HEK293 (cell line): ENCODE data around the gene TMCC2.

Experiments
- CTCF ChIA-PET: fragments of 350-600 bp; formaldehyde crosslinking; extraction: SDS; loops from one replicate; lab custom pipeline; 2021; ENCODE audit warnings: antibody characterized with exemption; lab: Yijun Ruan, JAX
- POLR2A ChIA-PET: fragments of 300-600 bp; formaldehyde crosslinking; extraction: SDS; loops from one replicate; lab custom pipeline; 2020; ENCODE audit warnings: antibody characterized with exemption, inconsistent platforms; lab: Yijun Ruan, JAX
- H3K27ac ChIP-seq: fragments of 200-500 bp; sonication (Bioruptor generic); 2 replicates; pipeline ENCODE4 v1.5.1; 2014; ENCODE audit warnings: low read depth, low read length, control low read depth, inconsistent platforms; ENCODE audit errors: extremely low read depth
- H3K36me3 ChIP-seq, 2 experiments: fragments of 200-500 bp in 1 of 2; sonication (Bioruptor generic) in 1 of 2; 1 replicate in 1 of 2; 2 replicates in 1 of 2; pipeline ENCODE4 v1.5.1; 2014 to 2017; ENCODE audit warnings: inconsistent platforms in 2 of 2, low read length in 2 of 2; ENCODE audit not compliant: control insufficient read depth in 2 of 2, insufficient read depth in 1 of 2
- H3K4me1 ChIP-seq: fragments of 200-500 bp; sonication (Bioruptor generic); 2 replicates; pipeline ENCODE4 v1.5.1; 2014; ENCODE audit warnings: mild to moderate bottlenecking, low read length, inconsistent platforms; ENCODE audit not compliant: control insufficient read depth, insufficient read depth
- H3K4me3 ChIP-seq: 2 replicates; pipeline ENCODE4 v1.5.1; 2011; ENCODE audit warnings: low read depth, mild to moderate bottlenecking, control low read depth, low read length, moderate library complexity
- H3K9me3 ChIP-seq: fragments of 200-500 bp; sonication (Bioruptor generic); 2 replicates; pipeline ENCODE4 v1.5.1; 2014; ENCODE audit warnings: low read depth, low read length, inconsistent platforms; ENCODE audit not compliant: control insufficient read depth, insufficient read depth
- ATF2 ChIP-seq: fragments of 450-650 bp; formaldehyde crosslinking; IDR thresholded peaks from 2 replicates; pipeline ENCODE4 v1.5.1; 2016; ENCODE audit warnings: missing biosample characterization, missing genetic modification characterization, low read depth
- FEZF1 ChIP-seq: fragments of 450-650 bp; formaldehyde crosslinking; IDR thresholded peaks from 2 replicates; pipeline ENCODE4 v1.5.1; 2016; ENCODE audit warnings: missing biosample characterization, missing genetic modification characterization
- KLF1 ChIP-seq: fragments of 450-650 bp; formaldehyde crosslinking; IDR thresholded peaks from 2 replicates; pipeline ENCODE4 v1.5.1; 2016; ENCODE audit warnings: missing biosample characterization, missing genetic modification characterization
- WT1 ChIP-seq: fragments of 450-650 bp; formaldehyde crosslinking; IDR thresholded peaks from 2 replicates; pipeline ENCODE4 v1.5.1; 2016; ENCODE audit warnings: missing biosample characterization, missing genetic modification characterization
- ZFP3 ChIP-seq: fragments of 450-650 bp; formaldehyde crosslinking; IDR thresholded peaks from 2 replicates; pipeline ENCODE4 v1.5.1; 2016; ENCODE audit warnings: low read depth, missing biosample characterization, missing genetic modification characterization
- ZIC2 ChIP-seq: fragments of 450-650 bp; formaldehyde crosslinking; IDR thresholded peaks from 2 replicates; pipeline ENCODE4 v1.5.1; 2016; ENCODE audit warnings: missing biosample characterization, missing genetic modification characterization
- ZNF26 ChIP-seq: fragments of 450-650 bp; formaldehyde crosslinking; IDR thresholded peaks from 2 replicates; pipeline ENCODE4 v1.5.1; 2016; ENCODE audit warnings: missing biosample characterization, missing genetic modification characterization
- ZNF398 ChIP-seq: fragments of 450-650 bp; formaldehyde crosslinking; IDR thresholded peaks from 2 replicates; pipeline ENCODE4 v1.5.1; 2017; ENCODE audit warnings: missing biosample characterization, missing genetic modification characterization
- ZNF626 ChIP-seq: fragments of 450-650 bp; sonication (Bioruptor Pico); formaldehyde crosslinking; IDR thresholded peaks from 2 replicates; pipeline ENCODE4 v1.5.1; 2018; ENCODE audit warnings: missing biosample characterization, missing genetic modification characterization, inconsistent platforms
- ZNF677 ChIP-seq: fragments of 450-650 bp; IDR thresholded peaks from 2 replicates; pipeline ENCODE4 v1.5.0; 2018; ENCODE audit warnings: missing biosample characterization, mild to moderate bottlenecking, missing genetic modification characterization, moderate library complexity
- ZSCAN5A ChIP-seq: fragments of 450-650 bp; formaldehyde crosslinking; IDR thresholded peaks from 2 replicates; pipeline ENCODE4 v1.5.1; 2016; ENCODE audit warnings: missing biosample characterization, missing genetic modification characterization
- TF ChIP-seq, protein P1 (sequence below): sonication (generic); formaldehyde crosslinking; IDR thresholded peaks from 2 replicates; pipeline ENCODE4 v1.8.1; 2022; ENCODE audit warnings: mild to moderate bottlenecking, moderate library complexity, missing genetic modification reagents
- TF ChIP-seq, protein P2 (sequence below): fragments of 450-650 bp; formaldehyde crosslinking; IDR thresholded peaks from 2 replicates; pipeline ENCODE4 v1.5.1; 2017; ENCODE audit warnings: missing biosample characterization, missing genetic modification characterization
- TF ChIP-seq, protein P3 (sequence below): fragments of 450-650 bp; formaldehyde crosslinking; IDR thresholded peaks from 2 replicates; pipeline ENCODE4 v1.5.1; 2016; ENCODE audit warnings: missing biosample characterization, missing genetic modification characterization
- TF ChIP-seq, protein P4 (sequence below): fragments of 450-650 bp; formaldehyde crosslinking; IDR thresholded peaks from 2 replicates; pipeline ENCODE4 v1.5.1; 2016; ENCODE audit warnings: missing biosample characterization, missing genetic modification characterization
- TF ChIP-seq, protein P5 (sequence below): fragments of 450-650 bp; formaldehyde crosslinking; IDR thresholded peaks from 2 replicates; pipeline ENCODE4 v1.5.0; 2017; ENCODE audit warnings: missing biosample characterization, missing genetic modification characterization, borderline replicate concordance

Gene TMCC2

DNA sequence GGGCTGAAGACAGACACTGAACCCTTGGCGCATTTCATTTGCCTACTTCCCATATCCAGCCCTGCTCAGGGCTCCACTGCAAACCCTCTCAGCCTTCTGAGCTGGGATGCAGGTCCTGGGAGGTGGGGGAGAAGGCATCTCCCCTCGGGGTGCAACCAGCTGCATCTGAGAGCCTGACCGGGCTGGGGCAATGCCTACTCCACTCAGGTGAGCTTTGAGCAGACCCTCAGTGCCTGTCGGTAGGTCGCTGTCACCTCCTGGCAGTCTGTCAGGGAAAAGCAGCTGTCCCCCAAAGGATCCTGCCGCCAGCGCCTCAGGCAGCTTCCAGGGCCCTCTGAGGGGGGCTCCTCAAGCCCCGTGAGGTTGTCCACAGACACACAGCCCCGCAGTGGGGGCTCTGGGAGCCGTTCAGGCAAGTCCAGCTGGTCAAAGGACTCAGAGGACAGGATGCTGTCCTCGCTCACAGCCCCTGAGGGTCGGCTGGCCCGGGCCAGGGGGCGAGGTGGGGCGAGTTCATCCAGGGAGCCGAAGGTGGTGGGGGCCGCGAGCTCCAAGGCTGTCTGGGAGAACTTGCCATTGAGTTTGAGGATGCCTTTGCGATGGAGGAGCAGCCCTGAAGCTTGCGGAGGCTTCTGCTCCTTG is 75.6 kb downstream of the TMCC2 start:
- H3K9me3 ChIP-seq: no peaks in the 10 kb centered on the region
- H3K4me1 ChIP-seq: peaks cover 7% of the 10 kb centered on the region
- POLR2A ChIA-PET: no interaction called here
- H3K36me3 ChIP-seq: peaks cover 0 to 48% of the 10 kb centered on the region in 2 experiments; a peak in 2 of 3 replicates
- H3K4me3 ChIP-seq: no peak overlapping the region
- no peak overlapping the region for H3K27ac ChIP-seq
- CTCF ChIA-PET: interaction anchor here (0.6 to 3.6 kb wide), 5 partner anchors 17 to 148 kb away, joined by 3 to 18 read pairs (median 3); no protein-coding TSS in a partner anchor
- no peak for TF ChIP-seq WT1 (tag by site-specific recombination)
- TF ChIP-seq FEZF1 (tag by site-specific recombination): no peak
- no peak for TF ChIP-seq ZNF626 (tag by site-specific recombination)
- TF ChIP-seq ZIC2: no peak
- TF ChIP-seq, protein P1, sequence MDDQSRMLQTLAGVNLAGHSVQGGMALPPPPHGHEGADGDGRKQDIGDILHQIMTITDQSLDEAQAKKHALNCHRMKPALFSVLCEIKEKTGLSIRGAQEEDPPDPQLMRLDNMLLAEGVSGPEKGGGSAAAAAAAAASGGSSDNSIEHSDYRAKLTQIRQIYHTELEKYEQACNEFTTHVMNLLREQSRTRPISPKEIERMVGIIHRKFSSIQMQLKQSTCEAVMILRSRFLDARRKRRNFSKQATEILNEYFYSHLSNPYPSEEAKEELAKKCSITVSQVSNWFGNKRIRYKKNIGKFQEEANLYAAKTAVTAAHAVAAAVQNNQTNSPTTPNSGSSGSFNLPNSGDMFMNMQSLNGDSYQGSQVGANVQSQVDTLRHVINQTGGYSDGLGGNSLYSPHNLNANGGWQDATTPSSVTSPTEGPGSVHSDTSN: no peak
- TF ChIP-seq, protein P2, sequence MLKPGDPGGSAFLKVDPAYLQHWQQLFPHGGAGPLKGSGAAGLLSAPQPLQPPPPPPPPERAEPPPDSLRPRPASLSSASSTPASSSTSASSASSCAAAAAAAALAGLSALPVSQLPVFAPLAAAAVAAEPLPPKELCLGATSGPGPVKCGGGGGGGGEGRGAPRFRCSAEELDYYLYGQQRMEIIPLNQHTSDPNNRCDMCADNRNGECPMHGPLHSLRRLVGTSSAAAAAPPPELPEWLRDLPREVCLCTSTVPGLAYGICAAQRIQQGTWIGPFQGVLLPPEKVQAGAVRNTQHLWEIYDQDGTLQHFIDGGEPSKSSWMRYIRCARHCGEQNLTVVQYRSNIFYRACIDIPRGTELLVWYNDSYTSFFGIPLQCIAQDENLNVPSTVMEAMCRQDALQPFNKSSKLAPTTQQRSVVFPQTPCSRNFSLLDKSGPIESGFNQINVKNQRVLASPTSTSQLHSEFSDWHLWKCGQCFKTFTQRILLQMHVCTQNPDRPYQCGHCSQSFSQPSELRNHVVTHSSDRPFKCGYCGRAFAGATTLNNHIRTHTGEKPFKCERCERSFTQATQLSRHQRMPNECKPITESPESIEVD (tag by site-specific recombination): no peak
- no peak for TF ChIP-seq KLF1 (tag by site-specific recombination)
- no peak for TF ChIP-seq ZFP3 (tag by site-specific recombination)
- TF ChIP-seq, protein P3, sequence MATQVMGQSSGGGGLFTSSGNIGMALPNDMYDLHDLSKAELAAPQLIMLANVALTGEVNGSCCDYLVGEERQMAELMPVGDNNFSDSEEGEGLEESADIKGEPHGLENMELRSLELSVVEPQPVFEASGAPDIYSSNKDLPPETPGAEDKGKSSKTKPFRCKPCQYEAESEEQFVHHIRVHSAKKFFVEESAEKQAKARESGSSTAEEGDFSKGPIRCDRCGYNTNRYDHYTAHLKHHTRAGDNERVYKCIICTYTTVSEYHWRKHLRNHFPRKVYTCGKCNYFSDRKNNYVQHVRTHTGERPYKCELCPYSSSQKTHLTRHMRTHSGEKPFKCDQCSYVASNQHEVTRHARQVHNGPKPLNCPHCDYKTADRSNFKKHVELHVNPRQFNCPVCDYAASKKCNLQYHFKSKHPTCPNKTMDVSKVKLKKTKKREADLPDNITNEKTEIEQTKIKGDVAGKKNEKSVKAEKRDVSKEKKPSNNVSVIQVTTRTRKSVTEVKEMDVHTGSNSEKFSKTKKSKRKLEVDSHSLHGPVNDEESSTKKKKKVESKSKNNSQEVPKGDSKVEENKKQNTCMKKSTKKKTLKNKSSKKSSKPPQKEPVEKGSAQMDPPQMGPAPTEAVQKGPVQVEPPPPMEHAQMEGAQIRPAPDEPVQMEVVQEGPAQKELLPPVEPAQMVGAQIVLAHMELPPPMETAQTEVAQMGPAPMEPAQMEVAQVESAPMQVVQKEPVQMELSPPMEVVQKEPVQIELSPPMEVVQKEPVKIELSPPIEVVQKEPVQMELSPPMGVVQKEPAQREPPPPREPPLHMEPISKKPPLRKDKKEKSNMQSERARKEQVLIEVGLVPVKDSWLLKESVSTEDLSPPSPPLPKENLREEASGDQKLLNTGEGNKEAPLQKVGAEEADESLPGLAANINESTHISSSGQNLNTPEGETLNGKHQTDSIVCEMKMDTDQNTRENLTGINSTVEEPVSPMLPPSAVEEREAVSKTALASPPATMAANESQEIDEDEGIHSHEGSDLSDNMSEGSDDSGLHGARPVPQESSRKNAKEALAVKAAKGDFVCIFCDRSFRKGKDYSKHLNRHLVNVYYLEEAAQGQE (tag by site-specific recombination): no peak
- TF ChIP-seq ZNF26: no peak
- TF ChIP-seq ZSCAN5A (tag by site-specific recombination): no peak
- TF ChIP-seq ATF2 (tag by site-specific recombination): no peak
- no peak for TF ChIP-seq ZNF398
- TF ChIP-seq, protein P4, sequence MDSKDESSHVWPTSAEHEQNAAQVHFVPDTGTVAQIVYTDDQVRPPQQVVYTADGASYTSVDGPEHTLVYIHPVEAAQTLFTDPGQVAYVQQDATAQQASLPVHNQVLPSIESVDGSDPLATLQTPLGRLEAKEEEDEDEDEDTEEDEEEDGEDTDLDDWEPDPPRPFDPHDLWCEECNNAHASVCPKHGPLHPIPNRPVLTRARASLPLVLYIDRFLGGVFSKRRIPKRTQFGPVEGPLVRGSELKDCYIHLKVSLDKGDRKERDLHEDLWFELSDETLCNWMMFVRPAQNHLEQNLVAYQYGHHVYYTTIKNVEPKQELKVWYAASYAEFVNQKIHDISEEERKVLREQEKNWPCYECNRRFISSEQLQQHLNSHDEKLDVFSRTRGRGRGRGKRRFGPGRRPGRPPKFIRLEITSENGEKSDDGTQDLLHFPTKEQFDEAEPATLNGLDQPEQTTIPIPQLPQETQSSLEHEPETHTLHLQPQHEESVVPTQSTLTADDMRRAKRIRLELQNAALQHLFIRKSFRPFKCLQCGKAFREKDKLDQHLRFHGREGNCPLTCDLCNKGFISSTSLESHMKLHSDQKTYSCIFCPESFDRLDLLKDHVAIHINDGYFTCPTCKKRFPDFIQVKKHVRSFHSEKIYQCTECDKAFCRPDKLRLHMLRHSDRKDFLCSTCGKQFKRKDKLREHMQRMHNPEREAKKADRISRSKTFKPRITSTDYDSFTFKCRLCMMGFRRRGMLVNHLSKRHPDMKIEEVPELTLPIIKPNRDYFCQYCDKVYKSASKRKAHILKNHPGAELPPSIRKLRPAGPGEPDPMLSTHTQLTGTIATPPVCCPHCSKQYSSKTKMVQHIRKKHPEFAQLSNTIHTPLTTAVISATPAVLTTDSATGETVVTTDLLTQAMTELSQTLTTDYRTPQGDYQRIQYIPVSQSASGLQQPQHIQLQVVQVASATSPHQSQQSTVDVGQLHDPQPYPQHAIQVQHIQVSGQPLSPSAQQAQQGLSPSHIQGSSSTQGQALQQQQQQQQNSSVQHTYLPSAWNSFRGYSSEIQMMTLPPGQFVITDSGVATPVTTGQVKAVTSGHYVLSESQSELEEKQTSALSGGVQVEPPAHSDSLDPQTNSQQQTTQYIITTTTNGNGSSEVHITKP (tag by site-specific recombination): no peak
- TF ChIP-seq, protein P5, sequence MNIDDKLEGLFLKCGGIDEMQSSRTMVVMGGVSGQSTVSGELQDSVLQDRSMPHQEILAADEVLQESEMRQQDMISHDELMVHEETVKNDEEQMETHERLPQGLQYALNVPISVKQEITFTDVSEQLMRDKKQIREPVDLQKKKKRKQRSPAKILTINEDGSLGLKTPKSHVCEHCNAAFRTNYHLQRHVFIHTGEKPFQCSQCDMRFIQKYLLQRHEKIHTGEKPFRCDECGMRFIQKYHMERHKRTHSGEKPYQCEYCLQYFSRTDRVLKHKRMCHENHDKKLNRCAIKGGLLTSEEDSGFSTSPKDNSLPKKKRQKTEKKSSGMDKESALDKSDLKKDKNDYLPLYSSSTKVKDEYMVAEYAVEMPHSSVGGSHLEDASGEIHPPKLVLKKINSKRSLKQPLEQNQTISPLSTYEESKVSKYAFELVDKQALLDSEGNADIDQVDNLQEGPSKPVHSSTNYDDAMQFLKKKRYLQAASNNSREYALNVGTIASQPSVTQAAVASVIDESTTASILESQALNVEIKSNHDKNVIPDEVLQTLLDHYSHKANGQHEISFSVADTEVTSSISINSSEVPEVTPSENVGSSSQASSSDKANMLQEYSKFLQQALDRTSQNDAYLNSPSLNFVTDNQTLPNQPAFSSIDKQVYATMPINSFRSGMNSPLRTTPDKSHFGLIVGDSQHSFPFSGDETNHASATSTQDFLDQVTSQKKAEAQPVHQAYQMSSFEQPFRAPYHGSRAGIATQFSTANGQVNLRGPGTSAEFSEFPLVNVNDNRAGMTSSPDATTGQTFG (tag by site-specific recombination): no peak
- no peak for TF ChIP-seq ZNF677 (tag by site-specific recombination)
